Karpas-422 (cell line): Measurements from ENCODE around the gene GEMIN2. TPM values are rescaled to one million over a fixed set of nuclear protein-coding genes. Genes with fewer than 3 reads are reported as not detected.
"Not testable (repeated sequence)": the region's sequence is repeated elsewhere in the genome, so short reads cannot be mapped to it uniquely, and the experiment has no call there.

ENCODE experiments used
- DNase-seq: peaks from one replicate; pipeline ENCODE4 v3.0.0-alpha.2; 2015
- H2AFZ ChIP-seq: fragments of 200-600 bp; sonication (generic); 2 replicates; pipeline ENCODE4 v1.6.1; 2014; ENCODE audit warnings: antibody characterized with exemption, low read length, mixed read lengths
- H3K27ac ChIP-seq: fragments of 200-600 bp; sonication (generic); 2 replicates; pipeline ENCODE4 v1.5.1; 2014; ENCODE audit warnings: mild to moderate bottlenecking, low read length, moderate library complexity
- H3K27me3 ChIP-seq: fragments of 200-600 bp; sonication (generic); 2 replicates; pipeline ENCODE4 v1.6.1; 2014; ENCODE audit warnings: low read length, mixed read lengths
- H3K36me3 ChIP-seq: fragments of 200-600 bp; sonication (generic); 2 replicates; pipeline ENCODE4 v1.6.1; 2014; ENCODE audit warnings: low read length, mixed read lengths; ENCODE audit not compliant: insufficient read depth
- H3K4me1 ChIP-seq: fragments of 200-600 bp; sonication (generic); 2 replicates; pipeline ENCODE4 v1.6.1; 2014; ENCODE audit warnings: mild to moderate bottlenecking, low read length, mixed read lengths
- H3K4me2 ChIP-seq: fragments of 200-600 bp; sonication (generic); 2 replicates; pipeline ENCODE4 v1.6.1; 2014; ENCODE audit warnings: low read length, low read depth, mild to moderate bottlenecking; ENCODE audit not compliant: poor library complexity, severe bottlenecking
- H3K4me3 ChIP-seq: fragments of 200-600 bp; sonication (generic); 2 replicates; pipeline ENCODE4 v1.5.1; 2014; ENCODE audit warnings: mild to moderate bottlenecking, antibody characterized with exemption, low read length, mixed read lengths
- H3K79me2 ChIP-seq: fragments of 200-600 bp; sonication (generic); 2 replicates; pipeline ENCODE4 v1.6.1; 2014; ENCODE audit warnings: mild to moderate bottlenecking, low read length, mixed read lengths
- H3K9ac ChIP-seq: fragments of 200-600 bp; sonication (generic); 2 replicates; pipeline ENCODE4 v1.6.0; 2014; ENCODE audit warnings: low read length
- H3K9me2 ChIP-seq: fragments of 200-600 bp; sonication (generic), shearing (Covaris generic); replicated peaks from 2 replicates; pipeline ENCODE4 v1.6.0; 2014; ENCODE audit warnings: mild to moderate bottlenecking, low read length, moderate library complexity; ENCODE audit not compliant: insufficient read depth
- H3K9me3 ChIP-seq: fragments of 300-700, 200-600 bp; sonication (generic); 2 replicates; pipeline ENCODE4 v1.6.1; 2014; ENCODE audit warnings: low read length, mixed read lengths
- H4K20me1 ChIP-seq: fragments of 200-600 bp; sonication (generic); 2 replicates; pipeline ENCODE4 v1.6.1; 2014; ENCODE audit warnings: mild to moderate bottlenecking, antibody characterized with exemption, low read length, low read depth; ENCODE audit not compliant: insufficient read depth
- total RNA-seq: library from RNA; depleted of rRNA; stranded (reverse); fragments of >200 nt; shearing (Covaris generic); gene quantifications from 2 replicates; pipeline ENCODE4 v1.2.3, GENCODE V29; 2014; ENCODE audit warnings: low replicate concordance

The GEMIN2 gene
- total RNA-seq, 1 experiment from 2014 or later: 73.2 TPM

DNA sequence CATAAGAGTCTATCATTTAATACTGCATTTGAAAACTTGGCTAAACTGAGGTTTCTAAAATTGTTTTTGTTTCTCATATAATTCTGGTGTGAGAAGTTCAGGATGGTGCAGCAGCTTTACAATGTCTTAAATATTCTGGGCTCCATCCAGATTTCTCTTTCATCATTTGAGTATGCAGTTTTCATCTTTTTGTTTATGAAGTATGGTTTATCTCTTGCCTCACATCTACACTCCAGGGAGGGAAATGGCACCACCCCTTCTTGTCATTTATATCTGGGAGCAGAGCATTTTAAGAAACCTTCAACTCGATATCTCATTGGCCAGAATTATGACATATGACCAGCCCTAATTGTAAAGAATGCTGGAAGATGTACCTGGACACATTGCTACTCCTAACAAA lies 24.3 kb downstream of the GEMIN2 start:
- H3K4me2 ChIP-seq: no peak overlapping the region
- H3K9ac ChIP-seq: no peak overlapping the region
- H3K4me1 ChIP-seq: no peaks in the 10 kb centered on the region
- no peak overlapping the region for H3K4me3 ChIP-seq
- DNase-seq: no peak
- no peaks in the 10 kb centered on the region for H3K9me3 ChIP-seq
- H4K20me1 ChIP-seq: no peaks in the 10 kb centered on the region
- no peaks in the 10 kb centered on the region for H3K9me2 ChIP-seq
- H3K27ac ChIP-seq: no peak overlapping the region
- H3K27me3 ChIP-seq: no peaks in the 10 kb centered on the region
- peaks cover 41% of the 10 kb centered on the region for H3K36me3 ChIP-seq
- H3K79me2 ChIP-seq: no peaks in the 10 kb centered on the region
- H2AFZ ChIP-seq: no peak overlapping the region

DNA sequence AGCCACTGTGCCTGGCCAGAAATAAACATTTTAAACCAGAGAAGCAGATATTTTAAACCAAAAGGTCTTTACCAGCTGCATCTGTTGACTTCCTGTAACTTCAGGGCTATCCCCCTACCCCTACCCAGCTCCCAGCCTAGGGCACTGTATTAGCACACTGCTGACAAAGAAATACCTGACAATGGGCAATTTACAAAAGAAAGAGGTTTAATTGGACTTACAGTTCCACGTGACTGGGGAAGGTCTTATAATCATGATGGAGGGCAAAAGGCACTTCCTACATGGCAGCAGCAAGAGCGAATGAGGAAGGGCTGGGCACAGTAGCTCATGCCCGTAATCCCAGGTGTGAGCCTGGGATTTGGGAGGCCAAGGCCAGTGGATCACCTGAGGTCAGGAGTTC lies 26.0 kb downstream of the GEMIN2 start:
- Histone ChIP-seq H3K4me1 (no peaks in the 10 kb centered on the region), H3K9me3 (no peaks in the 10 kb centered on the region), H3K9ac (no peak overlapping the region), H3K27ac (no peak overlapping the region), H3K27me3 (no peaks in the 10 kb centered on the region), H3K4me2 (no peak overlapping the region), H3K36me3 (peaks cover 25% of the 10 kb centered on the region), H3K9me2 (no peaks in the 10 kb centered on the region), H4K20me1 (no peaks in the 10 kb centered on the region), H3K79me2 (no peaks in the 10 kb centered on the region), H3K4me3 (no peak overlapping the region), H2AFZ (no peak overlapping the region)
- DNase-seq: no peak

DNA sequence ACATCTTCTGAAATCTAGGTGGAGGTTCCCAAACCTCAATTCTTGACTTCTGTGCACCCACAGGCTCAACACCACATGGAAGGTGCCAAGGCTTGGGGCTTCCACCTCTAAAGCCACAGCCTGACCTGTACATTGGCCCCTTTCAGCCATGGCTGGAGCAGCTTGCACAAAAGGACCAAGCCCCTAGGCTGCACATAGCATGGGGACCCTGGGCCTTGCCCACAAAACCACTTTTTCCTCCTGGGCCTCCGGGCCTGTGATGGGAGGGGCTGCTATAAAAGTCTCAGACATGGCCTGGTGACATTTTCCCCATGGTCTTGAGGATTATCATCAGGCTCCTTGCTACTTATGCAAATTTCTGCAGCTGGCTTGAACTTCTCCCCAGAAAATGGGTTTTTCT lies 27.5 kb downstream of the GEMIN2 start:
- H3K4me3 ChIP-seq, H3K27ac ChIP-seq, H3K9me2 ChIP-seq, DNase-seq, H3K9ac ChIP-seq, H3K4me2 ChIP-seq, H3K27me3 ChIP-seq, H3K79me2 ChIP-seq, H4K20me1 ChIP-seq, H3K4me1 ChIP-seq, H2AFZ ChIP-seq, H3K9me3 ChIP-seq: not testable (repeated sequence)
- H3K36me3 ChIP-seq: peaks cover 12% of the 10 kb centered on the region

DNA sequence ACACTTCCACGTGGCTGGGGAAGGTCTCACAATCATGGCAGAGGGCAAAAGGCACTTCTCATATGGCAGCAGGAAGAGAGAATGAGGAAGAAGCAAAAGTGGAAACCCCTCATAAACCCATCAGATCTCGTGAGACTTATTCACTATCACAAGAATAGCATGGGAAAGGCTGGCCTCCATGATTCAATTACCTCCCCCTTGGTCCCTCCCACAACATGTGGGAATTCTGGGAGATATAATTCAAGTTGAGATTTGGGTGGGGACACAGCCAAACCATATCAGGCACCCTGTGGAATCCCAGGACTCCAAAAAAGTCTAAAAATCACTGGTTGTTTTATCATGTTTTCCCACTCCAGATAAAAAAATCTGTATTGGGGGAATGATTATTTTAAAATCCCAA lies 29.1 kb downstream of the GEMIN2 start:
- not testable (repeated sequence) for H3K9me2 ChIP-seq, DNase-seq, H3K27me3 ChIP-seq, H3K27ac ChIP-seq, H3K79me2 ChIP-seq, H3K4me2 ChIP-seq, H2AFZ ChIP-seq, H3K4me3 ChIP-seq, H4K20me1 ChIP-seq, H3K9me3 ChIP-seq, H3K4me1 ChIP-seq, H3K9ac ChIP-seq
- H3K36me3 ChIP-seq: peaks cover 12% of the 10 kb centered on the region; the same call in 1 of the 2 replicates

- Histone ChIP-seq H3K9me2 (no peaks in the 10 kb centered on the region), H3K79me2 (no peaks in the 10 kb centered on the region), H3K4me1 (no peaks in the 10 kb centered on the region), H3K4me3 (no peak overlapping the region), H3K9me3 (no peaks in the 10 kb centered on the region), H3K27ac (no peak overlapping the region), H3K9ac (no peak overlapping the region), H3K36me3 (peaks cover 23% of the 10 kb centered on the region; the same call in 1 of the 2 replicates), H3K27me3 (no peaks in the 10 kb centered on the region), H4K20me1 (no peaks in the 10 kb centered on the region), H2AFZ (no peak overlapping the region), H3K4me2 (no peak overlapping the region)
- DNase-seq: no peak
Observed at GRCh38 chr14:39145266-39145966, 31.3 kb downstream of the GEMIN2 start.

GRCh38 chr14:39154594-39155189 lies 40.6 kb downstream of the GEMIN2 start:
- Histone ChIP-seq H3K27ac (no peak overlapping the region), H2AFZ (no peak overlapping the region), H3K27me3 (no peaks in the 10 kb centered on the region), H3K79me2 (peaks cover 12% of the 10 kb centered on the region), H3K4me1 (no peaks in the 10 kb centered on the region), H3K9ac (no peak overlapping the region), H3K4me2 (no peak overlapping the region), H3K9me2 (no peaks in the 10 kb centered on the region), H3K36me3 (peaks cover 35% of the 10 kb centered on the region), H3K9me3 (no peaks in the 10 kb centered on the region), H4K20me1 (no peaks in the 10 kb centered on the region), H3K4me3 (no peak overlapping the region)
- no peak for DNase-seq

DNA sequence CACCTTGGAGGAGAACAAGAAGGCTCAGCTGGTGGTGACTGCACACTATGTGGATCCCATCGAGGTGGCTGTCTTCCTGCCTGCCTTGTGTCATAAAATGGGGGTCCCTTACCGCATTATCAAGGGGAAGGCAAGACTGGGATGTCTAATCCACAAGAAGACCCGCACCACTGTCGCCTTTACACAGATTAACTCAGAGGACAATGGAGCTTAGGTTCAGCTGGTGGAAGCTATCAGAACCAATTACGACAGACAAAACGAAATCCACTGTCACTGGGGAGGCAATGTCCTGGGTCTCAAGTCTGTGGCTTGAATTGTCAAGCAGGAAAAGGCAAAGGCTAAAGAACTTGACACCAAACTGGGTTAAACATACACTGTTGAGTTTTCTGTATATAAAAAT lies 43.4 kb downstream of the GEMIN2 start:
- Histone ChIP-seq H3K9me3 (no peaks in the 10 kb centered on the region), H4K20me1 (no peaks in the 10 kb centered on the region), H3K4me1 (no peaks in the 10 kb centered on the region), H3K36me3 (peaks cover 18% of the 10 kb centered on the region; the same call in 1 of the 2 replicates), H3K9me2 (no peaks in the 10 kb centered on the region), H3K9ac (no peak overlapping the region), H2AFZ (no peak overlapping the region), H3K79me2 (peaks cover 40% of the 10 kb centered on the region), H3K4me2 (no peak overlapping the region), H3K27ac (no peak overlapping the region), H3K4me3 (no peak overlapping the region), H3K27me3 (no peaks in the 10 kb centered on the region)
- DNase-seq: no peak

DNA sequence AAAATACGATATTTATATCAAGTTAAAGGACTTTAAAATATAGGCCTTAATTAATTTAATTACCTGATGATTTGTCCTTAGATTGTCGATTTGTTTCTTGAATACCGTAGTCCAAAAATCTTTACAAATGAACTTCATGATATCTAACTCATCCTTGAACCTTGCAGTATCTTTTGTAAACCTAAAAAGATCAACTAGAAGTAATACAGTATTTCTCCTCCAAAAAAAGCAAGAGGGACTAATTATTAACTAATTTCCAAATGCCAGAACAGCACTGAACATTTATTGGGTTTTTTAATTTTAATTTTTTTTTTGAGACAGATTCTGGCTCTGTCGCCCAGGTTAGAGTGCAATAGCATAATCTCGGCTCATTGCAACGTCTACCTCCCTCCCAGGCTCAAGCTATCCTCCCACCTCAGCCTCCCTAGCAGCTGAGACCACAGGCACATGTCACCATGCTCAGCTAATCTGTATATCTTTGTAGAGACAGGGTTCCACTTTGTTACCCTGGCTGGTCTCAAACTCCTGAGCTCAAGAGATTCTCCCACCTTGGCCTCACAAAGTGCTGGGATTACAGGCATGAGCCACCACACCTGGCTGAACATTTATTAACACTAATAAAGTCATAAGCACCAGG lies 44.2 kb downstream of the GEMIN2 start:
- Histone ChIP-seq H4K20me1 (no peaks in the 10 kb centered on the region), H3K27ac (no peak overlapping the region), H3K27me3 (no peaks in the 10 kb centered on the region), H3K79me2 (peaks cover 46% of the 10 kb centered on the region), H3K4me3 (no peak overlapping the region), H3K9me3 (no peaks in the 10 kb centered on the region), H3K9me2 (no peaks in the 10 kb centered on the region), H3K4me1 (no peaks in the 10 kb centered on the region), H3K36me3 (peaks cover 19% of the 10 kb centered on the region; the same call in 1 of the 2 replicates), H3K9ac (no peak overlapping the region), H3K4me2 (no peak overlapping the region), H2AFZ (no peak overlapping the region)
- no peak for DNase-seq
